NCI-H510A (cell line): Measurements from ENCODE around the gene RALA.
"Not testable (repeated sequence)": the region's sequence is repeated elsewhere in the genome, so short reads cannot be mapped to it uniquely, and the experiment has no call there.

Source experiments
- DNase-seq: peaks from one replicate; lab custom pipeline; 2025; lab: John Stamatoyannopoulos, UW

RALA gene

GRCh38 chr7:39727231-39728012, 104.0 kb downstream of the RALA start:
- no peak for DNase-seq

- DNase-seq, result peak; percentile 80
Observed at GRCh38 chr7:39732837-39733804, 109.7 kb downstream of the RALA start.

GRCh38 chr7:39733881-39734632, 110.7 kb downstream of the RALA start:
- no peak for DNase-seq

GRCh38 chr7:39734633-39735004, 111.2 kb downstream of the RALA start:
- no peak for DNase-seq

DNA sequence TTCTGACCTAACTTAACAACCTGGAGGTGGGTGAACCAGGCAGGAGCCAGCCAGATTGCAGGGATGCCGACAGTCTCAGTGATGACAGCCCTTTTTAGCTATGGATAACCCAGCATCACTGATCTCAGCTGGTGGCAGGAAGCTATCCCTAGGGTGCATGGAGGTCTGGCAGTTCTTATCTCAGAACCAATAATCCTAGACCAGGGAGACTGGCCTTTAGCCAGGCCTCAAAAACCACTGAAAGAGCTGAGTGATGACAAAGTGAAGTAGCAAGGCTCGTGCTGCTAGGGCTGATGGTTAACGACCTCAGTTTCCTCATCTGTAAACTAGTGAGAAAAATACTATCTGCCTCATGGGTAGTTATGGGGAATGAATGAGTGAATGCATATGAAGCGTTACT, 112.5 kb downstream of the RALA start:
- no peak for DNase-seq

- DNase-seq, result no peak
Observed at GRCh38 chr7:39741942-39742623, 118.7 kb downstream of the RALA start.

DNA sequence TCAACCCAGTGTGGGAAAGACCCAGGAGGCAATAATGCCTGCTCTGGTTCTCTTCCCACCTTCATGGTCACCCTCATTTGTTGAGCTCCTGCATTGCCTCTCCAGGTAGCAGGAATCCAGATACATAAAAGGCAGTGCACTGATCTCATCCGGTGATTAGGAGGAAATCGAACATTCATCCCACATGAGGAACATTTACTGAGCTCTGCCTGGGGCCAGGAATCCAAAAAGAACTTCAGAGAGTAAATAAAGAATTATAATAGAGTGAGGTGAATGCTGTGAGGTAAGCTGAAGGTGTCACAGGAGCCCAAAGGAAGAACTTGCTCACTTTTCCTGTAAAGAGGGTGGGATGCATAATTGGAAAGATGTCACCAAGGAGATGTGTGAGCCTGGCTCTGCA, 121.2 kb downstream of the RALA start:
- DNase-seq, result no peak

DNA sequence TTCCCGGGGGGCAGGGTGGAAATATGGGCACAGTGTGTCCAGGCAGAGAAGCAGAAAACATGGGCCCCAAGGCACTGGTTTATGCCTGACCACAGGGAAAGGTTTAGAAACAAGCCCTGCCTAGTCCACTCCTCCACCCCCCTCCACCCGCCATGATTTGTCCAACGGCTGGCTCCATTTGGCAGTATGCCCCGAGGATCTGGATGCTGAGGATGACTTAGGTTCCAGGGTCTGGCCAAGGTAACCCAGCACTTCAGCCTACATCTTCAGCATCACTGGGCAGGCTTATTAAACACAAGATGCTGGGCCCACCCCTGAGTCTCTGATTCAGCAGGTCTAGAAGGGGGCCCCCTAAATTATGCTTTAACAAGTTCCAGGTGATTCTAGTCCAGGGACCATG, 121.9 kb downstream of the RALA start:
- DNase-seq, result no peak

- DNase-seq, result no peak
Observed at GRCh38 chr7:39746103-39746819, 122.9 kb downstream of the RALA start.

GRCh38 chr7:39749177-39749576, 125.8 kb downstream of the RALA start:
- no peak for DNase-seq

DNA sequence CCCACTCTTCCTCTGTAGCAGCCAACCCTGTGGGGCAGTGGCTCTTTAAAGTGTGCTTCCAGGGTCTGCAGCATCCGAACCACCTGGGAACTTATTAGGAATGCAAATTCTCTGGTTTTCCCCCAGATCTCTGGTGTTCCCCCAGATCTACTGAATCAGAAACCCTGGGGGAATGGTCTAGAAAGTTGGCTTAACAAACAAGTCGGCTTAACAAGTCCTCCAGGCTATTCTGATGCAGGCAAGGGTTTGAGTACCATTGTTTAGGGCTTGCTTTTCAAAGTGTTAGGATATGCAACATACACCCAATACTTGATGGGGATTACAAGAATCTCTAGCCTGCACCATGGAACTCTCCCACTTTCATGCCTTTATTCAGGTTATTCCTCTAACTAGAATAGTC, 126.3 kb downstream of the RALA start:
- no peak for DNase-seq

GRCh38 chr7:39750253-39751077, 127.1 kb downstream of the RALA start:
- DNase-seq, result no peak

GRCh38 chr7:39753237-39753636, 129.9 kb downstream of the RALA start:
- DNase-seq, result not testable (repeated sequence)

DNA sequence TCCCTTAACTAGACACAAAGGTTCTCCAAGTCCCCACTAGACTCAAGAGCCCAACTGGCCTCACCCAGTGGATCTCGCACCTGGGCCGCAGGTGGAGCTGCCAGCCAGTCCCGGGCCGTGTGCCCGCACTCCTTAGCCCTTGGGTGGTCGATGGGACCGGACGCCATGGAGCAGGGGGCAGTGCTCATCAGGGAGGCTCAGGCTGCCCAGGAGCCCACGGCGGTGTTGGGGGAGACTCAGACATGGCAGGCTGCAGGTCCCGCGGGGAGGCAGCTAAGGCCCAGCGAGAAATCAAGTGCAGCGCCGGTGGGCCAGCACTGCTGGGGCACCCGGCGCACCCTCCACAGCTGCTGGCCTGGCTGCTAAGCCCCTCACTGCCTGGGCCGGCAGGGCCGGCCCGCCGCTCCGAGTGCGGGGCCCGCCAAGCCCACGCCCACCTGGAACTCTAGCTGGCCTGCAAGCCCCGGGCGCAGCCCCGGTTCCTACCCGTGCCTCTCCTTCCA, 130.5 kb downstream of the RALA start:
- no peak for DNase-seq

- no peak for DNase-seq
Observed at GRCh38 chr7:39754326-39755120, 131.2 kb downstream of the RALA start.

- no peak for DNase-seq
Observed at GRCh38 chr7:39757604-39758003, 134.2 kb downstream of the RALA start.
